NK-92 (cell line): ENCODE data around the gene GPR37.

ENCODE experiments used
- DNase-seq: peaks from one replicate; lab custom pipeline; 2025; ENCODE audit not compliant: unreplicated experiment; lab: John Stamatoyannopoulos, UW

The GPR37 gene

DNA sequence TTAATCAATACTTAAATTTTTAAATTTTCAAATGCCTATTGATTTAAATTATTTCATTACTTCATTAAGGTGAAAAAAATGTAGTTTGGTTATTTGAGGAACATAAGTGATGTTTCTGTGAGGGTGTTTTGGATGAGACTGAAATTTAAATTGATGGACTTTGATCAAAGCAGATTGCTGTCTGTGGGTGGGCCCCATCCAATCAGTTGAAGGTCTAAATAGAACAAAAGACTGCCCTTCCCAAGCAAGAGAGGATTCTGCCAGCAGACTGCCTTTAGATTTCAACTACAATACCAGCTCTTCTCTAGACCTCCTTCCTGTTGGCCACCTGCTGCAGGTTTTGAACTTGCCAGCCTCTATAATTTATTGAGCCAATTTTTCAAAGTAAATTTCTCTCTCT is 14.5 kb upstream of the GPR37 start:
- no peak for DNase-seq

DNA sequence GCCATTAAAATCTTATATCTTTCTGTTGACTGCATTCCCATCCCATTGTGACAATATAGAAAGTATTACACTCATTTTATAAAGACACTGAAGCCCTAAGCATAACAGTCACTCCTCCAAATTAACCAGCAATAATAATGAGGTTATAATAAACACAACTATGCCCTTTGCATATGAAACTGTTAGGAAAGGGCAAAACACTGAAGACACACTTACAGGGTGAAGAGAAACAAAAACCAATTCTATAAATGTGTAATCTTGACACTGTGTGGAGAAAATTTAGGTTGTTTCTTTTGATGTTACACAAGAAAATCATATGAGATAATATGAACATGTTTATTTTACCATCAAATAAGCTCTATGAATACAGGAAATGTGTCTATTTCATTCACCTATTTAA is 14.0 kb upstream of the GPR37 start:
- no peak for DNase-seq

DNA sequence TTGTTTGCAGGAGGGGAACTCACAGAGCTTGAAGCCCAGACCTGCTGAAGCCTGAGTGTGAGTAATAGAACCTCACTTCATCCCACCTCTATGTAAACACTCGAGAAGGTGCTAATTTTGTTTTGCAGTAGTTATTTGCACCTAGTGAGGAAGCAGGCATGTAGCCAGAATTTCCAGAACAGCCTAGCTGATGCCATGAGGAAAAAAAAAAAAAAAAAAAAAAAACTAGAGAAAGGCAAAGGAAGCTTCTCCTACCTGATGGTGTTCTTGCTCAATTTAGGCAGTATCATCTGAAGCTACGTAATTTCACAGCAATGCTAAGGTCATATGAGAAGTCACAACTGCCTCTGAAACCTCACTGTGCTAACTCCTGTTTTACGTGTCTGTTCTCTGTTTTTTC is 13.6 kb upstream of the GPR37 start:
- no peak for DNase-seq

DNA sequence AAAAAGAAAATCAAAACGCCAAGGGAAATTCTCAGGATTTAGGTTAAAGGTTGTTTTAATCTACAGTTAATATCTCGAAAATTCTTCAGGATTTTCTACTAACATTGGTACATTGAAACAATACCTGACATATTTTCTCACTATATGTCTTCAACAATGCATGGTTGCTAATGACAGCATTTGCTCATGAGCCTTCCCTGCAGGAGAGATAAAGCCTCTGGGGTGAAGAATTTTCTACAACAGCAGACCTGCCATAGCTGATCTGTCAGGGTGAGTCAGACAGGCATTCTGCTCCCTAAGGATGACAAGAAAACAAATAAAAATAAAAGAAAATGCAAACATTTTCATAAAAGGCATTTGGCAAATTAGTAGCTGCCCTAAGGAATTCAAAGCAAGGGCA is 11.7 kb upstream of the GPR37 start:
- no peak for DNase-seq

DNA sequence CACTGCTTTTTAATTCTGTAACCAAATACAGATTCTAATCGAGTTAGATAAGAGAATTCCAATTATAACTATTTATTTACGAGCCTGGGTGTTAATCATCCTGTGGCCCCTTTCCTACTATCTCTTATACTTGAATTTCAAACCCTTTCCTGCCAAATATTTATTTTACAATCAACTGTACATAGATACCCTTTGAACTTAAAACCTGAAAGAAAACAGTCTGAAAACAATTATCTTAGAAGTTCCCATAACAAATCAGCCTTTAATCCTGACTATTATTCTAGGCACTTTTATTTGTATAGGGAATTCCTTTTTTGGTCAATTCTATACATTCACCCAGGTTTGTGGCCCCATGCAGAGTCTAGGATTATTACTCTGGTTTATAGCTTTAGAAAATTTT is 10.6 kb upstream of the GPR37 start:
- DNase-seq, result no peak

DNA sequence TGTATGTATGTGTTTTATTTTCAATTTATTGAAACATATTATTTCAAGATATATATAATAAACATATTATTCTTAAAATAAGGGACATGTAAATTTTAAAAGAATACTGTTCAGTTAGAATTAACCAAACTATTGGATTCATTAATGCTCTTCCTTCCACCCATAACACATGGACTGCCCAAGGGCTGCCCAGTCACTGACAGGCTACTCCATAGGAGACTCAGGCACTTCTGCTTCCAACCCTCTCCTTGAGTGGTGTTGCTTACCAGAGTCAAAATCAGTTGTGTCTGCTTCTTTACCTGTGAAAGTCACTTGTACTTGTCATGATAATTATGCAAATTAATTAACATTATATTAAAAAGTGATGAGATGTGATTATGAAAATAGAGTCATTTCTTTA is 9.8 kb upstream of the GPR37 start:
- no peak for DNase-seq

DNA sequence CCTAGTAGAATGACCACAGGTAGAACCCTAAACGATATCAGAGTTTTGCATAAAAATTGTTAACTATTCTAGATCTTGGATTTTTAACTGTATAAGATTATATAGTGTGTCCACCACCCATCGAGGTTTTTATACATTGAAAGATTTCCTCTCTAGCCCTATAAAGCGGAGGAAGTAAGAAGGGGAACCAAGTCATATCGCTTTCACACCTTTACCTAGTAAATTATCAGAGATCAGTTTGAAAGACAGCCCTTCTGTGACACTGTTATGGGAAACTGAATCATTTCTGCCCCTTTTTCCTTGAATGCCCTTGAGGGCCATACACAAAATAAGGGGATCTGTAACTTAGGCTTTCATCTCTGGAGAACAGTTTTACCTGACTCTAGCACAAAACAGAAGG is 8.3 kb upstream of the GPR37 start:
- no peak for DNase-seq

DNA sequence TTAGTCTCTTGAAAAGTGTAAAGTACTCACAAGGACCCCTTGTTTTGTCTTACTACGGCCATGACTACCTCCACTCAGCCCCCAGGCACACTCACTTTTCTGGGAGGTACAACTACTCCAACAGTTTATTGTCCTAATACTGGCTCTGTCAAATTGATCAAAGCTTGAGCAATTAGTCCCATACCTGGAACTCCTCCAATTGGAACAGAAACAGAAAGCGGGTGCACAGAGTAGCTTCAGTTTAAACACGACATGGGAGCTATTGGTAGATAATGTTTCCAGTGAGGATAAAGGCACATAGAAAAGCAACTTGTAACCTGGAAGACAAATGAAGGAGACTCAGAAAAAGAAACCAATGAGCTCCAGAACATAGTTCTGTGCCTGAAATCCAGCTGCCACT is 7.7 kb upstream of the GPR37 start:
- DNase-seq, result no peak

DNA sequence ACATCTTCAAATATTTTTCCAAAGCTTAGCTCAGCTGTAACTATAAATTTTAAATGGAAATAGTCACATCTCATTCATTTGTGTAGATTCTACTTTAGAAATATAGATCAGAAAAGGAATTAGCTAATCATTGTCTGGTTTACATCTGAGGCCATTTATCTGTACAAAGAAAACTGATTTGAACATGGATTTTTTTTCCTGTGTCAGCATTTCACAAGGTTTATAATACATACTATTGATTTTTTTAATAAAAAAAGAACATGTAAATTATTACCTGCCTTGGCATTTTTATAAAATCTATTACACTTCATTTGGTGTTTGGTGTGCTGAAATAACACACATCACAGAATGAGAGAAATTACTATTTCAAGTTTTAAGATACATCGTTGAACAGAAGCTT is 3.5 kb upstream of the GPR37 start:
- no peak for DNase-seq

DNA sequence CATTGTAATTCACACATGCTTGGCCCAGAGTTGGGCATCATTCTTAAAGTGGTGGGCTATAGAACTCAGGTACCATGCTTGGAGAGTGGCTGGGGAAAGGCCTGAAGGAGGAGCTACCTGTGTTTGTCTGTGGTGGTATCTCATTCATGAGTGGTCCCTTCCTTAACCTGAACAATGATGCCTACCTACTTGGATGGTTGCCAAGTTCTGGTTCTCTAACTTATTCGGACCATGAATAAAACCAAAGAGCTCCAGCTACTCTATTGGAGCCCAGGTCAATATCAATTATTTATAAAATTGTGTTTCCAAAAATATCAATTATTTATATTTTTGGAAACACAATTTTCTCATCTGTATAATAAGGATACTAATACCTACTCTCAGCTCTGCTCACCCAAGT is 2.9 kb upstream of the GPR37 start:
- no peak for DNase-seq

DNA sequence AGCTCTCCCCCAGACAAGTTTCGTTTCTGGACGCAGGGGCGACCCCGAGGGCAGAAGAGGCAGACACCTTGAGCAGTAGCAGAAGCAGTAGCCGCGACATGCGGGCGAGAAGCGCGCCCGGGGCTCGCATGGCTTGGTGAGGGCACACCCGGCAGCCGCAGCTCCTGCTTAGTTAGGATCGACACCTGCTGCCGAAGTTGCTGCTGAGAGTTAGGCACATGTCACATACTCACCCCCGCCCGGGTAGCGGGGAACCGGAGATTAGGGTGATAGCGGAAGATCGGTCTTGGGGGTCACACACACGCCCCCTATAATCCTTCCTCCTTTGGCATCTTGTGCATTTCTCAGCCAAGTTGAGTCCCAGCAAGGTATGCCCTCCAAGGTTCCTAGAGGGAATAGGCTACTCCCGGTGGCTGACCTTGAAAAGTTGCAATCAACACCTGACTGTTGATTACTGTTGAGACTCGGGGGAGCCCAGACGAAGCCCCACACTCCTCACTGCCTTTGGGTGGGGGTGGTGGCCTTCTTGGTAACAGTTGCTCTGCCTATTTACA is 668 bp downstream of the GPR37 start:
- DNase-seq, result no peak

DNA sequence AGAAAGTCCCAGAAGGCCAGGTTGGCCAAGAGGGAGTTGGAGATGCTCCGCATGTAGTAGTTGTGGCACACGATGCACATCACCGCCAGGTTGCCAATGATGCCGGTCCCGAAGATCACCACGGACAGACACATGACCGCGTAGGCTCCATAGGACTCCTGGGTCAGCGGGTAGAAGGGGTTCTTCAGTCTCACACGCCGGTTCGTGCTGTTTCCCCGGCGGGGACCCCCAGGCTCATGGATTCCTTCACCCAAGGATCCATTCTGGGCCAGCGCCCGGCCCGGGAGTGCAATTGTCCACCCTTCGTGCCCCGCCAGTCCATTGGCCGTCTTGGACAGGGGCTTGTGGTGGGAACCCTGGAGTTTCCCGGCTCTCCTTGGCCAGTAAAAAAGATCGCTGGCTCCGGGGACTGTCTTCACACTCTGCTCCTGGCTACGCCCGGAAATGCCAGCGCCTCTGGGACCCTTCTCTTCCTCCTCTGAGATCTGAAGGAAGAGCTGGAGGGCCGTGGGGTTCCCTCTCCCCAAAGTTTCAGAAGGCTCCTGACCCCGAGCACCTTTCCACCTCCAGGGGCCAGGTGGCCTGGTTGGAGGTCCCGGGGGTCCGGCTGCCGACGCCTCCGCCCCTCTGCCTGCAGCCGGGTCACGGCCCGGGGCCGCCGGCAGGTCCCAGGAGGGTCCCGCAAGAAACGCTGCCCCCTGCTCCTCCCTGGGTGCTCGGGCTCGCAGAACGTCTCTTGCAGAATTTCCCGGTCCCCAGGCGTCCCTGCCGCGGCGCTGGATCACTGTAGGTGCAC is 1.3 kb downstream of the GPR37 start:
- no peak for DNase-seq

DNA sequence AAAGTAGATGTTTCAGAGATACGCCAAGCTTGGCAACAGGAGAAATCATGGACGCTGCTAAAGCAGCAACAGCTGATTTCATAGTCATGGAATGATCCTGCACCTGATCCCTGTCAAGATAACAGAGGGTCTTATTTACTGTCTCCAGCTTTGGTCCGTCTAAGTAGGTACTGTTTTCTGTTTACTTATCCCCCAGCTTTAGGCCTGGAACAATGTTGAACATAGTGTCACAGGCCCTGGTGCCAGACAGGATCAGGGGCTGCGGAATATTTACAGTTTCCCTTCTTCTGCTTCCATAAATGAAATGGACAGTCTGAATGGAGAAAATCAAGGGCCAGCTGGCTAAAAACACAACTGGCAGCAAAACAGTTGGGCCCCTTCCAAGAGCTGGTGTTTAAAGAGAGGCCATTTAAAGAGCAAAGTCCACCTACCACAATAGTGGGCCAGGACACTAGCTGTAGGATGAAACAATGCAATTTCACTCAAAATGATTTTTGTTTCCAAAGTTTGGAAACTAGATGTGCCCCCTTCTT is 2.9 kb downstream of the GPR37 start:
- no peak for DNase-seq

DNA sequence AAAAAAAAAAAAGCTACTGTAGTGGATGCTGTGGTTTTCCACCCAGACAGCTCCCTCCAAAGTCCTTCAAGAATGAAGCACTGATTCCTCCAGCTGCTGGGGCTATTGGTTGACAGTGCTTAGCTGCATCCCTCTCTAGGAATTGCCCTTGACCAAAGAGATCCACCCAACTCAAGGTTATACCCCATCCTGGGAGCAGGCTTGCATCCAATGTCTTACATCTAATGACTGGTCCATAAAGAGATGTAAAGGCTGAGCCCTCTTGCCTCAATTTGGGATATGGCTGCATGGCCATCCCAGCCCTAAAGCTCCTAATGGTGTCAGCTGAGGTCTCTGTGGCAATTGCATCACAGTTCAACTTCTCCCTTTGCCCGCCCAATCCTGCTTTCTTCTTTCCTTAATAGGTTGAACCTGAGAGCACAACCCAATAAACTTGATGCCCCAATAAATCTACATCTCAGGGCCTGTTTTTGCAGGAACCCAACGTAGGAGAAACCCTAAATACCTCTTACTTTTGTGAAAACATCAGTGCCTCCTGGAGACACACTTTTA is 4.4 kb downstream of the GPR37 start:
- no peak for DNase-seq

DNA sequence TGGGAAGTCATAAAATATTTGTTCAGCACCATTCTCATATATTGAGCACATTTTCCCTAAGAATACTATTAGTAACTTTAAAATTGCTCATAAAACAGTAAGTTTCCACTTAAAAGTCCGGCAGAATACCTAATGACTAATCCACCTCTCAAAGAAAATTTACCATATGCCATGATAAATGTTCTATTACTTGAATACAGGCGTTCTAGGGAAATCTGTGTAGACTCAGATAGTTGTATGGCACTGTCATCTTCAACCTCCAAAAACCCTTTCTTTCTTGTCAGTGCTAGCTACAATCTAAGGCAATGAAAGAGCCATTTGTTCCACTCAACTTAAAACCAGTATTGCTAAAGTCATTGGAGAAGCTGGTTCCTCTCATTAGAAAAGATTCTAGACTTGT is 7.3 kb downstream of the GPR37 start:
- no peak for DNase-seq

DNA sequence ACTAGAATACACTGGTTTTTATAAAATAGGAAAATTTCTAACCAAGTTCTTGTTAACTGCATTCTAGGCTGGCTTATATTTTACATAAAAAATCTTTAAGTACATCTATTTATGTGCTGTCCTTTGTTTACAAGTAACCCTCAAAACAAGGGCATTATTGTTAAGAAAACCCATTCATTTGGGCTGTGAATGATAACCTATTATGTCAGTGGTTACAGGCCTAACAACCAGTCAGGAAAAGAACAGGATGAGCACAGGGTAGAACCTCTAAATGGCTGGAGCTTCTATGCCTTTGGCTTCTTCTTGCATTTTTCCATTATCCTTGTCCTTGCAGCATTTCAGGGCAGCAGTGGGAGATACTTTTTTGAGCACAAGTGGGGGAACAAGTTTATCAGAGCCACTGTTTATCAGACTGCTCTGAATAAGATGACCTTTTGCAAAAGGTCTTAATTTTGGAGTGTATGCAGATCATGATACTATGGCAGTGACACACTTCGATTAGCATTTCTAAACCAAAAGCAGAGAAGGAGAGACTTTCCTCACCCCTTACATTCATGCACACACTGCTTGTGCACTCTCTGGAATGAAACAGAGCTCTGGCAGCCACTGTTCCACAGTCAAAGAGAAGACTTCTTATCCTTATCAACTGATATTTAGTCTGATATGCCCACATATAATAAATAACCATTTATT is 10.9 kb downstream of the GPR37 start:
- no peak for DNase-seq

DNA sequence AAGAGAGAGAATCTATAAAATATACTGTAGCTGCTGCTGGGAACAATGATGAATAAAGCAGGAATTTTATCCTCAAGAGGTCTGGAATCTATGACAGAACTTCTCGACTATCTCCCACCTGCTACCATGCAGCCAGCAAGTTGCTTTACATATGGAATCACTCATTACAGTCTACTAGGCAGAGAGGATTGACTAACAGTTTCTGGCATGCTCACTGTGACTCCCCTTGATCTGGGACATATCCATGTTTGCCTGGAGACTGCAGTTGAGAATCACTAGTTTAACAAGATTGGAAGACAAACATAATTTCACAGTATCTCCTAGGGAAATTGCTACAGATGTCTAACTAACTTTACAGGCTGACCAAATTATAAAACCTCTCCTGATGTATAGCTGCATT is 13.3 kb downstream of the GPR37 start:
- DNase-seq, result no peak

DNA sequence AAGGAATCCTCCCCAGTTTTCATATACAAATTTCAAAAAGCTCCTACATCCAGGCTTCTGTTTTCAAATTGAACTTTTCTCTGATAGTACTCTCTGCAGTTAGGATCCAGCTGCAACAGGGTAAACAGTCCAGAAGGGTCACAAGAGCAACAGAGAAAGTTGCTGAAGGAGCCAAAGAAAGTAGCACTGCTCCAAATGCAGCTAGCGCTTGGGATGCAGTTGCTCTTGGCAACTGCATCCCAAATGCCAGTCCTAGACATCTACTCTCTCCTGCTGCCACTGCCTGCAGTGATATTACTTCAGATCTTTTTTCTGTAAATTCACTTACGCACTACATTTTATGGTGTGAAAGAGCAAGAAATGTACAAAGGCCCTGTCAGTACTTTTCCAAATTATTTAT is 14.6 kb downstream of the GPR37 start:
- no peak for DNase-seq

DNA sequence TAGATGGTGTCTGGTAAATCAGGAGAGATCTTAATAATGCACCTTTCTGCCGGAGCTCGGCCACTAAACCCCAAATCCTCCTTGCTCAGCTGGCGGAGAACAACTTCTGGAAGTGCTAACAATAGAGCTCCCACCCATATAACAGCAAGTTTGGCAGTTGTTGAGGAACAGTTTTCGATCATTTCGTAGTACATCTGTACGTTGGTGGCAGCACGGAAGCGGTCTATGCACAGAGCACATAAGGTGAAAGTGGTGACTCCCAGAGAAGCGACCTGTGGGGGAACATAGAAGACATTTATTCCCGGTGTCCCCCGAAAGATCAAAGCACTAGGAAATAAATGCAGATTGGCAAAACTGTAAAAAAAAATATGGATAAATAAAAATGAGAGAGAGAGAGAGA is 18.5 kb downstream of the GPR37 start:
- DNase-seq, result no peak

DNA sequence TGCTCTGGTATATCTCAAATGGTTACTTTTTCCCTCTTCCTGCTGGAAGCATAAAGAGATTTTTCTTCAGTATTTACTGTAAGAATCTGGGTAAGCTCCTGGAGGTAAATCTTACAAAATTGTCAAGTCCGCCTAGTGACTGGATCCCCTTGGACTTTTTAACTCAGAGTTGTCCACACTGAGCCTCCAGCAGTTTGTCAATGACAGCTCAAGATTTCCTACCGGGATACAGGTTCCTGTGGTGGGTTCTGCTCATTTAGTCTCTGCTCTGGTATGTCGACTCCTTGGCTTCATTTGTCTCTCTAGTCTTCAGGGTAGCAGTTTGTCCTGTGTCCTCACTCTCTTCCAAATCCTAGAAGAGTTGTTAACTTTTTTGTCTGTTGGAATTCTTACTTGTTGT is 27.0 kb downstream of the GPR37 start:
- no peak for DNase-seq

DNA sequence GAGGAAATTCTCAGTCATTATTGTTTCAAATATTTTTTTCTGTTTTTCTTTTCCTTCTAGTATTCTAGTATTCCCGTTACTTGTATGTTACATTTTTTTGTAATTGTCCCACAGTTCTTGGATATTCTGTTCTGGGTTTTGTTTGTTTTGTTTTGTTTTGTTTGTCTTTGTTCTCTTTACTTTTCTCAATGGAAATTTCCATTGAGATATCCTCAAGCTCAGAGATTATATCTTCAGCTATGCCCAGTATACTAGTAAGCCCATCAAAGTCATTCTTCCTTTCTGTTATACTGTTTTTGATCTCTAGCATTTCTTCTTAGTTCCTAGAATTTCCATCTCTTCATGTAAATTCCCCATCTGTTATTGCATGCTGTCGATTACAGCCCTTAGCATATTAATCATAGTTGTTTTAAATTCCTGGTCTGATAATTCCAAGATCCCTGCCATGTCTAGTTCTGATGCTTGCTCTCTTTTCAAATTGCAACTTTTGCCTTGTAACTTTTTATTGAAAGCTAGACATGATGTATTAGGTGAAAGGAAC is 27.8 kb downstream of the GPR37 start:
- no peak for DNase-seq

DNA sequence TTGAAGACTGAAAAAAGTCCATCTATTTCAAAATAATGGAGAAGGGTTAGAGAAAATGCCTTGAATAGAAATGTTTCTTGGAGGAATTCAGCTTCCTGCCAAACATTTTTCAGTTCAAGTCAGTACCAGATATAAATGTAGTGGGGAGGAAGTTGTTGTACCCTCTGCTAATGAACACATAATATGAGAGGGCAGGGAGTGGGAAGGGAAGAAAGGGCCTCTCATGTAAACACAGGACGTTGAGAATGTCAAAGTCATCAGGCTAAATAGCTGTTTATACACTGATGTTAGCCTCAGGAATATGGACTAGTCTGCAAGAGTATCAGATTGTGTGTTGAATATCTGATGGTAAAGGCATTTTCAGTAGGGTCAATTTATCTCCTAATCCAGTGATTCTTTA is 37.0 kb downstream of the GPR37 start:
- DNase-seq, result no peak
